Ramos (cell line): ENCODE data around the gene AHNAK2.
"Not testable (repeated sequence)": the region's sequence is repeated elsewhere in the genome, so short reads cannot be mapped to it uniquely, and the experiment has no call there.

Source experiments
- in situ Hi-C: fragments of 300-500 bp; cut with MboI; formaldehyde crosslinking; loops from one replicate; pipeline ENCODE4 v1.14.3; 2022; ENCODE audit warnings: low sequenced_read_pairs; ENCODE audit not compliant: unreplicated experiment

Gene AHNAK2

DNA sequence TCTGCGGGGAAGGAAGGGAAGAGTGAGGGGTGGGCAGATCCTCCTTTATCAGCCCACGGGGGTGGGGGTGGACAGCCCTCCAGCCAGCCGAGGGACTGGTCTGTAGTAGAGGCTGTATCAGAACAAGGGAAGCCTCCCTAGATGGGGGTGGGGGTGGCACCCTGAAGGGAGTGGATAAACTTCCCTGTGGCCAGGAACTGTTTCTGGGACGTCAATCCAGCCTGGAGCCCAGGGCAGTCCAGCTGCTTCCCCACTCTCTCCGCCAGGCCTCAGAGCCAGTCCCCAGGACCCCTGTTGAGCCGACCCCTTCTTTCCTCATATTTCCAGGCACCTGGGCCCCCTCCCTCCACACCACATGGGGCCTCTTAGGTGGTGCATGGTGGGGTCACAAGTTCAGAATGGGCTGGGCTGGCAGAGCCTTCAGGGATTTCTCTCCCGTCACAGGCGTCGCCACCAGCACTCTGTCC is 46.8 kb downstream of the AHNAK2 start:
- in situ Hi-C loops: no loop called here

DNA sequence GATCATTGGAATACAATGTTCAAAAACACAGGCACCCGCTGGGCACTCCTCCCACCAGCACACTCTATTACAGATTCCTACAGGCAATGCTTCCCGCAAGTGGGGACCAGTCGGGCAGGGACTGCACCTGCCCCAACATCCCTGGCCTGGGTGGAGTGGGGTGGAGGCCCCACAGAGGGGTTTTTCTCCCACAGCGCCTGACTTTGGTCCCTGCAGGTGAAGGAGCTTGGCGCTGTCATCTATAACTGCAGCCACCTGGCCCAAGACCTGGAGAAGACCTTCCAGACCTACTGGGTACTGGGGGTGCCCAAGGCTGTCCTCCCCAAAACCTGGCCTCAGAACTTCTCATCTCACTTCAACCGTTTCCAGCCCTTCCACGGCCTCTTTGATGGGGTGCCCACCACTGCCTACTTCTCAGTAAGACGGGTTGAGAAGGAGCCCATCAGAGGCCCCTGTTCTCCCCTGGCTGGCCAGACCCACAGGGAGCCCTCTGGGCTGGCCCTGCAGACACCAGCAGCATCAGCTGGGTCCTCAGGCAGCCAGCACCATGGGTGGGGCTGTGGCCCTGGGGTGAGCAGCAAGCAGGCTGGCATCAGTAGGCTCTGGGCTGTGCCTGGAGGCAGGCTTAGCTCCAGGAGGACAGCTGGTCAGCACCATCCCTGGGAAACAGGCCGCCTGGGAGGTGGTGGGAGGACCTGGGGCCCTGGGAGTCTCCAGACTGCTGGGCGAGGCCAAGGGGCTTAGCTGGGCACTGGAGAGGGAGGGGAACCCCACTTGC is 47.5 kb downstream of the AHNAK2 start:
- in situ Hi-C loops: no loop called here

DNA sequence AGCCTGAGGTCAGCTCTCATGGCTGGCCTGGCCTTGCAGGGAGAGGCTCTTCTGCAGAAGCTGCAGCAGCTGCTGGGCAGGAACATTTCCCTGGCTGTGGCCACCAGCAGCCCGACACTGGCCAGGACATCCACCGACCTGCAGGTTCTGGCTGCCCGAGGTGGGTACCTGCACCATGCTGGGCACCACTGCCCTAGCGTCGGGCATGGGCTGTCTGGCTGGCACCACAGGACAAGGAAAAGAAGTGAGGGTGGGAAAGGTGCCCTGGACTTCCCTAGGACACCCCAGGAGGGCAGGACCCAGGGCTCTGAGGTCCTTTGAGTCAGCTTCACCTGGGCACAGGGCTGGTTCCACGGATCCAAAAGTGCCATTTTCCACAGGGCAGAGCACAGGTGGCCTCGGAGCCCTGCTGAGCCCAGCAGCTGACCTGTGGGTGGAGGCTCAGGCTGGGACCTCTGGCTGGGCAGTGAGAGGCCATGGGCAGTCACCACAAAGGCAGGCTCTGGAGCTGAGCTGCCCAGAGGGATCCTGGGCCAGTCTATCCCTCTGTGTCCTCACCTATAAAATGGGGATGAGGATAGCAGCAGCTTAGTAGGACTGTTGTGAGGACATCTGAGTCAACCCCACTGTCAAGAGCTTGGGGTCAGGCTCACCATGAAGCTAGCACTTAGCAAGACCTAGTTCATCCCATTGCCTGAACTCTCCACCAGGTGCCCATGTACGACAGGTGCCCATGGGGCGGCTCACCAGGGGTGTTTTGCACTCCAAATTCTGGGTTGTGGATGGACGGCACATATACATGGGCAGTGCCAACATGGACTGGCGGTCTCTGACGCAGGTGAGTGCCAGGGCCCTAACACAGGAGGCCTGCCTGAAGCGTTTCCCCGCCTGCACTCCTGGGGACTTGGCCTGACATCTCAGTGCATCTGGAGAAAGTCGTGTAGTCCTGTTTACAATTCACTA is 48.6 kb downstream of the AHNAK2 start:
- in situ Hi-C loops: no loop called here

DNA sequence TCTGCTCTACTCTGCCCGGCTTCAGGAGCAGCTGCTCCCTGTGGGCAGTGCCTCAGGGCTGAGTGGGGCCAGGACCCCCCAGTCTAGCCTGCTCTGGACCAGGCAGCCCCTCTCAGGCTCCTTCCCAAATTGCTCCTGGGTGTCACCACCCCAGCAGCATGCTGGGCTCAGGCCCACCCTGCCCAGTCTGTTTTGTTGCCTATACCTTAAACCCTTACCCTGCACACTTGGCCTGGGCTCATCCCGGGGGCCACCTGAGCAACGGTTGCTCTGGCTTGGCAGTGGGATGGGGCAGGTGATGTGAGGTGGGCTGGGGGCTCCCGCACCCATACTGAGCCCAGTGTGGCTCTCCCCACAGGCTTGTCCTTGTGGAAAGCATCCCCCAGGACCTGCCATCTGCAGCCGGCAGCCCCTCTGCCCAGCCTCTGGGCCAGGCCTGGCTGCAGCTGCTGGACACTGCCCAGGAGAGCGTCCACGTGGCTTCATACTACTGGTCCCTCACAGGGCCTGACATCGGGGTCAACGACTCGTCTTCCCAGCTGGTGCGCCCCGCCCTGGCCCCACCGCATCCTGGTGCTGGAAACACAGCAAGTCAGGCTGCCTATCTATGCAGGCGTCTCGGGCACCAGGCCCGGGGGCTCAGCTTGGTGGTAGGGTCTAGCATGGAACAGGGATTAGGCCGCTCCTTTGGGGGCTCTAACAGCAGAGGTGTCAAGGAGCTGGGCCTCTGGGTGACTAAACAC is 49.6 kb downstream of the AHNAK2 start:
- in situ Hi-C loops: no loop called here

DNA sequence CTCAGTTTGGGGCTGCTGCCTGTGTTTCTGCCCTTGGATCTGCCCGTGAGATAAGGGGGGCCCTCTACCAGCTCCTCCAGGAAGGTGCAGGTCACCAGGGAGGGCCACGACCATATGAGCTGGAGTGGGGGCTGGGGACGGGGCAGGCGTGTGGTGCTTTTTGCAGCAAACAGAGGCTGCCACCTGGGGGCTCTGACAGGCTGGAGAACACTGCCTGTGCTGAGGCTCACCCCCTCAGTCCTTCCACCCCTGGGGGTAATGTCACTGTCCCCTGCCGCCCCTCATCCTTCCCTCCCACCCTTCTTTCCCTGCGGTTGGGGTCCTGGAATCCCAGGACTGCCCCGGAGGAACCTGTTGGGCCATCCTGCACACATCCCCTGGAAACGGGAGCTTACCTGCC is 50.3 kb downstream of the AHNAK2 start:
- in situ Hi-C loops: no loop called here

- in situ Hi-C loops: no loop called here
These were observed 50.8 kb downstream of the AHNAK2 start for GRCh38 chr14:104927432-104927816.

GRCh38 chr14:104926619-104927431 is 51.3 kb downstream of the AHNAK2 start:
- in situ Hi-C loops: no loop called here

GRCh38 chr14:104925855-104926609 is 52.1 kb downstream of the AHNAK2 start:
- in situ Hi-C loops: no loop called here

GRCh38 chr14:104925214-104925854 is 52.8 kb downstream of the AHNAK2 start:
- in situ Hi-C loops: no loop called here

- in situ Hi-C loops: no loop called here
These were observed 53.6 kb downstream of the AHNAK2 start, which contains the start of gene PLD4 for GRCh38 chr14:104924421-104925213. TSS of gene PLD4 (plus strand) at chr14:104924879. CDS start at chr14:104927141, 2,262 bp downstream.

- in situ Hi-C loops: no loop called here
These were observed 54.3 kb downstream of the AHNAK2 start for GRCh38 chr14:104923640-104924420.

- in situ Hi-C loops: no loop called here
These were observed 58.2 kb downstream of the AHNAK2 start for GRCh38 chr14:104919993-104920315.

GRCh38 chr14:104919152-104919992 is 58.8 kb downstream of the AHNAK2 start:
- in situ Hi-C loops: not testable (repeated sequence)

- in situ Hi-C loops: no loop called here
These were observed 60.2 kb downstream of the AHNAK2 start for GRCh38 chr14:104917993-104918392.

GRCh38 chr14:104917116-104917515 is 61.1 kb downstream of the AHNAK2 start:
- in situ Hi-C loops: no loop called here

- in situ Hi-C loops: no loop called here
These were observed 64.7 kb downstream of the AHNAK2 start for GRCh38 chr14:104913435-104913834.
